Sigmoid colon (tissue), 7 donors: ENCODE data around the gene DSCAM. TPM values are rescaled to one million over a fixed set of nuclear protein-coding genes. Genes with fewer than 3 reads are reported as not detected.
A peak's percentile ranks its signal among the peaks of the same experiment; 100 is the strongest.

Experiments
- DNase-seq: peaks from one replicate; pipeline ENCODE4 v3.0.0-alpha.2; 2019
- H3K27ac ChIP-seq, 4 donors: fragments of 200-600 bp; sonication (generic); one replicate each; pipeline ENCODE4 v1.5.1; 2016 to 2019; ENCODE audit warnings: mild to moderate bottlenecking in 1 of 4
- H3K27me3 ChIP-seq, 3 donors: fragments of 200-600 bp; sonication (generic); one replicate each; pipeline ENCODE4 v1.5.1; 2019; ENCODE audit warnings: mild to moderate bottlenecking in 1 of 3
- H3K36me3 ChIP-seq, 4 donors: fragments of 200-600 bp; sonication (generic); one replicate each; pipeline ENCODE4 v1.5.1; 2016 to 2019
- H3K4me1 ChIP-seq, 4 donors: fragments of 200-600 bp; sonication (generic); one replicate each; pipeline ENCODE4 v1.5.1; 2017 to 2019
- H3K4me3 ChIP-seq, 4 donors: fragments of 200-600 bp; sonication (generic); one replicate each; pipeline ENCODE4 v1.5.1; 2017 to 2019; ENCODE audit warnings: mild to moderate bottlenecking in 2 of 4, moderate library complexity in 1 of 4
- H3K9me3 ChIP-seq, 4 donors: fragments of 200-600 bp in 3 of 4; sonication (generic) in 3 of 4; one replicate each; pipeline versions ENCODE4 v1.5.1 to v1.6.1; 2013 to 2019
- CTCF ChIP-seq, 4 experiments: fragments of 450-650 bp in 3 of 4; fragments of 200-600 bp in 1 of 4; IDR thresholded peaks; one replicate each; pipeline ENCODE4 v1.5.1; 2016 to 2019; ENCODE audit warnings: antibody characterized with exemption in 4 of 4, mild to moderate bottlenecking in 3 of 4, moderate library complexity in 2 of 4
- EP300 ChIP-seq, 4 donors: sonication (generic); formaldehyde crosslinking; IDR thresholded peaks; one replicate each; pipeline ENCODE4 v1.6.1; 2017; ENCODE audit warnings: antibody characterized with exemption in 4 of 4
- POLR2A ChIP-seq, 2 donors: fragments of 450-650 bp; IDR thresholded peaks; one replicate each; pipeline ENCODE4 v1.6.1; 2016; ENCODE audit warnings: antibody characterized with exemption in 2 of 2, mild to moderate bottlenecking in 2 of 2, moderate library complexity in 2 of 2
- POLR2AphosphoS5 ChIP-seq, 4 donors: sonication (generic); formaldehyde crosslinking; IDR thresholded peaks; one replicate each; pipeline ENCODE4 v1.6.1; 2017; ENCODE audit warnings: antibody characterized with exemption in 4 of 4
- WGBS, 2 donors: extraction: QIAGEN DNeasy Blood & Tissue Kit; methylation state at CpG; one replicate each; pipeline ENCODE4 v1.1.7; 2013; 5-methylcytosine and 5-hydroxymethylcytosine counted together
- intact Hi-C: fragments of 100-400 bp; cut with DNase I; formaldehyde crosslinking; loops from one replicate; pipeline ENCODE4 v1.15.1; 2023
- polyA plus RNA-seq, 3 donors: library from polyadenylated mRNA; stranded (reverse); fragments of 200-250 nt; gene quantifications; one replicate each; pipeline ENCODE4 v1.2.3, GENCODE V29; 2013
- total RNA-seq, 4 donors: library from RNA; depleted of rRNA; stranded (reverse); fragments of >200 nt; gene quantifications; one replicate each; pipeline ENCODE4 v1.1.0, GENCODE V29; 2016
- donor health status: healthy with polysubstance abuse.
- donor health status: Bipolar disorder and iron deficiency.
- donor health status: healthy.

DSCAM gene
- total and polyA plus RNA-seq, 7 donors, result 0.17 to 0.55 (median 0.33) TPM; not detected in 2

GRCh38 chr21:40842197-40842552 lies 4.8 kb downstream of the DSCAM start:
- TF ChIP-seq POLR2AphosphoS5 (IDR thresholded peaks at IDR 0.05) (no peak), POLR2A (IDR thresholded peaks at IDR 0.05) (no peak), CTCF (IDR thresholded peaks at IDR 0.05) (no peak)
- H3K9me3 ChIP-seq, result no peaks in the 10 kb centered on the region
- H3K4me3 ChIP-seq, result peak overlapping the region in 1 of 4 donors; percentile 44
- H3K36me3 ChIP-seq, result no peaks in the 10 kb centered on the region
- H3K27me3 ChIP-seq, result peaks cover 4 to 44% (median 24%) of the 10 kb centered on the region in 3 donors
- H3K4me1 ChIP-seq, result peaks cover 0 to 29% (median 13%) of the 10 kb centered on the region in 4 donors
- no peak for DNase-seq
- no peak overlapping the region for H3K27ac ChIP-seq
- WGBS, 2 donors, result 48% methylated on average over 11 of the region's 11 CpGs
- intact Hi-C loops, result loop anchor here (10.0 kb wide), 1 partner anchor 223 kb away; no protein-coding TSS in a partner anchor

- Histone ChIP-seq H3K27me3 (peaks cover 0 to 39% (median 19%) of the 10 kb centered on the region in 3 donors), H3K27ac (no peak overlapping the region), H3K36me3 (no peaks in the 10 kb centered on the region), H3K9me3 (no peaks in the 10 kb centered on the region), H3K4me3 (peak overlapping the region in 3 of 4 donors; percentile 24 to 44 (median 28)), H3K4me1 (peaks cover 0 to 25% (median 8%) of the 10 kb centered on the region in 4 donors)
- intact Hi-C loops, result loop anchor here (10.0 kb wide), 1 partner anchor 223 kb away; no protein-coding TSS in a partner anchor
- DNase-seq, result no peak
- TF ChIP-seq POLR2AphosphoS5 (IDR thresholded peaks at IDR 0.05) (no peak), CTCF (IDR thresholded peaks at IDR 0.05) (peak in 1 of 4 experiments; percentile 33), POLR2A (IDR thresholded peaks at IDR 0.05) (no peak), EP300 (IDR thresholded peaks at IDR 0.05) (no peak)
- WGBS, 2 donors, result 4 to 16% methylated on average over 39 of the region's 39 CpGs
Observed at GRCh38 chr21:40841524-40842196, 5.3 kb downstream of the DSCAM start.

GRCh38 chr21:40840401-40841125 lies 6.4 kb downstream of the DSCAM start:
- no peak for TF ChIP-seq POLR2AphosphoS5 (IDR thresholded peaks at IDR 0.05)
- no peak for TF ChIP-seq EP300 (IDR thresholded peaks at IDR 0.05)
- no peak for TF ChIP-seq CTCF (IDR thresholded peaks at IDR 0.05)
- no peak for TF ChIP-seq POLR2A (IDR thresholded peaks at IDR 0.05)
- intact Hi-C loops, result loop anchor here (10.0 kb wide), 1 partner anchor 224 kb away; no protein-coding TSS in a partner anchor

GRCh38 chr21:40839521-40839920 lies 7.4 kb downstream of the DSCAM start:
- no peak for TF ChIP-seq POLR2AphosphoS5 (IDR thresholded peaks at IDR 0.05)
- no peak for TF ChIP-seq POLR2A (IDR thresholded peaks at IDR 0.05)
- TF ChIP-seq CTCF (IDR thresholded peaks at IDR 0.05), result no peak
- TF ChIP-seq EP300 (IDR thresholded peaks at IDR 0.05), result no peak
- no peaks in the 10 kb centered on the region for H3K36me3 ChIP-seq
- intact Hi-C loops, result no loop called here
- peaks cover 0 to 20% (median 8%) of the 10 kb centered on the region in 4 donors for H3K4me1 ChIP-seq
- no peak overlapping the region for H3K27ac ChIP-seq
- H3K27me3 ChIP-seq, result peaks cover 0 to 20% (median 7%) of the 10 kb centered on the region in 3 donors
- H3K9me3 ChIP-seq, result no peaks in the 10 kb centered on the region
- H3K4me3 ChIP-seq, result no peak overlapping the region
- no peak for DNase-seq
- 37 to 42% methylated on average over 2 of the region's 2 CpGs for WGBS, 2 donors

More at GRCh38 chr21:40840401-40841125, 6.4 kb downstream of the DSCAM start:
- Histone ChIP-seq H3K9me3 (no peaks in the 10 kb centered on the region), H3K4me3 (no peak overlapping the region), H3K4me1 (peaks cover 0 to 20% (median 8%) of the 10 kb centered on the region in 4 donors), H3K36me3 (no peaks in the 10 kb centered on the region), H3K27ac (no peak overlapping the region), H3K27me3 (peaks cover 0 to 31% (median 18%) of the 10 kb centered on the region in 3 donors)
- 57 to 75% methylated on average over 15 of the region's 15 CpGs for WGBS, 2 donors
- DNase-seq, result no peak
